Measurements from ENCODE around the gene OTUD5.

OTUD5 gene

DNA sequence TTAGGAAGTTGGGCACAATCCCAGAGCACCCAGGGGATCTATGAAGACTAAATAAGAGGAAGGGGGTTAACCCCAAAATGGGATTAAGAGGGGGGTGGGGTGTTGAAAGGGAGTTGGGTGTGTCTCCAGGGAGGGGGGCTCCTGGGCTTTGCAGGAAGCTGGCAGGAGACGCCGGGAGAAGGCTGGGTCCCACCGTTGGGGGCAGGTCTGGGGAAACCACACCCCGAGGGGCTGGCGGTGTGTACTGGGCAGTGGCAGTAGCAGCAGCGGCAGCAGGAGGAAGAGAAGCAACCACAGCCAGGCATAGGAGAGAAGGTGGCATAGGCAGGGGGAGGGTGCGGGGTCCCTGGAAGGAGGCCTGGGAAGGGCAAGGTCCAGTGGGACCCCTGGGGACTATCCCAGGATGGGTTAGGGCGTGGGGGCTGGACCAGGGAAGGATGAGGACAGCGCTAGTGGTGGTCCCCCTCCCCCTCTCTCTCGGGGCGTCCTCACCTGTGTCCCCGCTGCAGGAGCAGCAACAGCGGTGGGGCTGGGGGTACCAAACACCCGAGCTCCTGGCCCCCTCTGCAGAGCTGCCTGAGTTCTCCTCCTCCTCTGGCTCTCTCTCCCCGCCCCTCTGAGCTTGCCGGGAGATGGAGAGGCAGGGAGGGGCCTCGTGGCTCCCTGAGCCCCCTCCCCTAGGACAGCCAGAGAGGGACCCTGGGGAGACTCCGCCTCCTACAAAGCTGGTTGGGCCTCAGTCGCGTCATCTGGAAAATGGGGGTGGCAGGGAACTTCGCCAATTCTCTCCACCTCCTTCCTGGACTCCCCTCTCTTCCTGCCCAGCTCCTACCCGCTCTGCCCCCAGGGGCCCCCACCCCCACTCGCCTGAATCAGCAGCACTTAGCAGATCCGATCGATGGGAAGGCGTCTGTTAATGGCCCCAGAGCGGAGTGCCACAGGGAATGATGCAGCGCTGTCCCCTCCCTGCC is 14.1 kb upstream of the OTUD5 start, which contains the start of gene KCND1:
Gene KCND1 (minus strand): TSS at position 596 of the 971 bp plus-strand sequence. CDS start 1,573 bp downstream, outside the sequence.
- Histone ChIP-seq H3K4me2 (ENCODE audit: low read length) (peak within 1 kb of the TSS; percentile 4), H2AFZ (peak within 1 kb of the TSS; percentile 53), H3K36me3 (ENCODE audit: control insufficient read depth, insufficient read depth, low read length) (no peaks in the 10 kb centered on the region), H3K9me3 (ENCODE audit: control insufficient read depth, low read length) (no peaks in the 10 kb centered on the region), H3K27ac (no peak within 1 kb of the TSS), H3K9ac (no peak within 1 kb of the TSS), H3K79me2 (no peaks in the 10 kb centered on the region), H3K27me3 (ENCODE audit: control insufficient read depth, insufficient read depth, low read length) (no peaks in the 10 kb centered on the region), H3K4me3 (ENCODE audit: low read depth, low read length) (no peak within 1 kb of the TSS), H3K4me1 (no peaks in the 10 kb centered on the region)
- TF ChIP-seq, protein P1, sequence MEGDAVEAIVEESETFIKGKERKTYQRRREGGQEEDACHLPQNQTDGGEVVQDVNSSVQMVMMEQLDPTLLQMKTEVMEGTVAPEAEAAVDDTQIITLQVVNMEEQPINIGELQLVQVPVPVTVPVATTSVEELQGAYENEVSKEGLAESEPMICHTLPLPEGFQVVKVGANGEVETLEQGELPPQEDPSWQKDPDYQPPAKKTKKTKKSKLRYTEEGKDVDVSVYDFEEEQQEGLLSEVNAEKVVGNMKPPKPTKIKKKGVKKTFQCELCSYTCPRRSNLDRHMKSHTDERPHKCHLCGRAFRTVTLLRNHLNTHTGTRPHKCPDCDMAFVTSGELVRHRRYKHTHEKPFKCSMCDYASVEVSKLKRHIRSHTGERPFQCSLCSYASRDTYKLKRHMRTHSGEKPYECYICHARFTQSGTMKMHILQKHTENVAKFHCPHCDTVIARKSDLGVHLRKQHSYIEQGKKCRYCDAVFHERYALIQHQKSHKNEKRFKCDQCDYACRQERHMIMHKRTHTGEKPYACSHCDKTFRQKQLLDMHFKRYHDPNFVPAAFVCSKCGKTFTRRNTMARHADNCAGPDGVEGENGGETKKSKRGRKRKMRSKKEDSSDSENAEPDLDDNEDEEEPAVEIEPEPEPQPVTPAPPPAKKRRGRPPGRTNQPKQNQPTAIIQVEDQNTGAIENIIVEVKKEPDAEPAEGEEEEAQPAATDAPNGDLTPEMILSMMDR (IDR thresholded peaks at IDR 0.05), result no peak

DNA sequence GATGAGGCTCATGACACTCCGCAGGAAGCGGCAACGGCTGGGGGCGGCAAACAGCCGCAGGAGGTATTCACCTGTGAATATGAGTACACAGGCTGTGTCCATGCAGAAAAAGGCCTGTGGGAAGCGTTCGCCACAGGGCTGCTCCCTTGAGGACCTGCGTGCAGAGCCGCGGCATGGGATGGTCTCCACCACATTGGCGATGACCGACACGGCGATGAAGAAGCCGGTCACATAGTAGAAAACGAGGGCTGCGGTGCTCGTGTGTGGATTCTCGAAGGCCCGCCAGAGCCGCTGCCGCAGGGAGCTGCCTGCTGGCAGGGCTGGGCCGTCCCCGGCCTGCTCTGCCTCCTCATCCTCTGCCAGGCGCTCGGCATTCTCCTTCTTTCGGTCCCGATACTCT is 12.1 kb upstream of the OTUD5 start:
- Histone ChIP-seq H3K4me1 (no peaks in the 10 kb centered on the region), H3K4me2 (ENCODE audit: low read length) (no peak overlapping the region), H3K4me3 (ENCODE audit: low read depth, low read length) (no peak overlapping the region), H3K79me2 (no peaks in the 10 kb centered on the region), H3K36me3 (ENCODE audit: control insufficient read depth, insufficient read depth, low read length) (no peaks in the 10 kb centered on the region), H2AFZ (no peak overlapping the region), H3K27me3 (ENCODE audit: control insufficient read depth, insufficient read depth, low read length) (no peaks in the 10 kb centered on the region), H3K9ac (no peak overlapping the region), H3K27ac (no peak overlapping the region), H3K9me3 (ENCODE audit: control insufficient read depth, low read length) (no peaks in the 10 kb centered on the region)
- TF ChIP-seq, protein P1 (IDR thresholded peaks at IDR 0.05), result no peak

- TF ChIP-seq, protein P1 (IDR thresholded peaks at IDR 0.05), result no peak
- no peak overlapping the region for H2AFZ ChIP-seq
- H3K4me3 ChIP-seq (ENCODE audit: low read depth, low read length), result no peak overlapping the region
- H3K9ac ChIP-seq, result no peak overlapping the region
- H3K27ac ChIP-seq, result no peak overlapping the region
- H3K27me3 ChIP-seq (ENCODE audit: control insufficient read depth, insufficient read depth, low read length), result no peaks in the 10 kb centered on the region
- H3K9me3 ChIP-seq (ENCODE audit: control insufficient read depth, low read length), result no peaks in the 10 kb centered on the region
- H3K36me3 ChIP-seq (ENCODE audit: control insufficient read depth, insufficient read depth, low read length), result no peaks in the 10 kb centered on the region
- no peaks in the 10 kb centered on the region for H3K4me1 ChIP-seq
- H3K79me2 ChIP-seq, result no peaks in the 10 kb centered on the region
- no peak overlapping the region for H3K4me2 ChIP-seq (ENCODE audit: low read length)
Observed at GRCh38 chrX:48968377-48968776, 11.0 kb upstream of the OTUD5 start.

- no peaks in the 10 kb centered on the region for H3K79me2 ChIP-seq
- H3K4me3 ChIP-seq (ENCODE audit: low read depth, low read length), result no peak overlapping the region
- H3K27ac ChIP-seq, result no peak overlapping the region
- H3K9ac ChIP-seq, result no peak overlapping the region
- no peaks in the 10 kb centered on the region for H3K9me3 ChIP-seq (ENCODE audit: control insufficient read depth, low read length)
- TF ChIP-seq, protein P1 (IDR thresholded peaks at IDR 0.05), result no peak
- no peaks in the 10 kb centered on the region for H3K27me3 ChIP-seq (ENCODE audit: control insufficient read depth, insufficient read depth, low read length)
- H2AFZ ChIP-seq, result no peak overlapping the region
- H3K36me3 ChIP-seq (ENCODE audit: control insufficient read depth, insufficient read depth, low read length), result no peaks in the 10 kb centered on the region
- H3K4me1 ChIP-seq, result peaks cover under 1% of the 10 kb centered on the region
- H3K4me2 ChIP-seq (ENCODE audit: low read length), result no peak overlapping the region
Observed at GRCh38 chrX:48966796-48967579, 9.6 kb upstream of the OTUD5 start.
